OCI-M1 (cell line): ENCODE results near the gene PROSER2.
A peak's percentile ranks its signal among the peaks of the same experiment; 100 is the strongest.

Experiments used
- DNase-seq: peaks from one replicate; lab custom pipeline; 2025; lab: John Stamatoyannopoulos, UW

The PROSER2 gene

DNA sequence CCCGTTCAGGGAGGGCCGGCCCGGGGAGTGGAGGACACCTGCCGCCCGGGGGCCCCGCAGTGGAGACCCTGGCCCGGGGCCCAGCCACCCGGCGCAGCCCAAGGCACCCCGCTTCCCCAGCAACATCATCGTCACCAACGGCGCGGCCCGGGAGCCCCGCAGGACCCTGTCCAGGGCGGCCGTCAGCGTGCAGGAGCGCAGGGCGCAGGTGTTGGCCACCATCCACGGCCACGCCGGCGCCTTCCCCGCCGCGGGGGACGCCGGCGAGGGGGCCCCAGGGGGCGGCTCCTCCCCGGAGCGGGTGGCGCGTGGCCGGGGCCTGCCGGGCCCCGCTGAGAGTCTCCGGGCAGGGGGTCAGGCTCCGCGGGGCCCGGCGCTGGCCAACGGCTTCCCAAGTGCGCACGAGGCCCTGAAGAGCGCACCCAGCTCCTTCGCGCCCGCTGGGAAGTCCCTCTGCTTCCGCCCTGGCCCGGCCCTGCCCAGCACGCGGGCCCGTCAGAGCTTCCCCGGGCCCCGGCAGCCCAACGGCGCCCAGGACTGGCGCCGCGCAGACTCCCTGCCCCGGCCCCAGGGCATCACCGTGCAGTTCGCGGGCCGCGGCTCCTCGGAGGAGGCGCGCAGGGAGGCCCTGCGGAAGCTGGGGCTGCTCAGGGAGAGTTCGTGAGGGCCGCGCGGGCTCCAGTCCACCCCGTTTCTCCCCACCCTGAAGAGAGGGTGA, 46.7 kb downstream of the PROSER2 start:
- no peak for DNase-seq

DNA sequence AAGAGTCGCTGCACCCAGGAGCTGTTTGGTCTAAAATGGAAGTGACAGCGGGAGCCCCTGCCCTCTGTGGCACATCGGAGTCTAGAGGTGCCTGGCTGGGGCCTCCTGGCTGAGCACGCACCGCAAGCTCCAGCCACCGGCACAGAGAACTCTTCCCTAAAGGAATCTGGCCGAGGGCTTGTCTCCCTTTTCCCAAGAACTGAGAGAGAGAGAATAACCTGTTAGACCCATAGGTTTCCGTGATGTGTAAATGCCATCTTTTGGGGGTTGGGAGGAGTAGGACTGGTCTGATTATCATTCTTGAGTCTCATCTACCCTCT, 47.3 kb downstream of the PROSER2 start:
- DNase-seq: no peak

DNA sequence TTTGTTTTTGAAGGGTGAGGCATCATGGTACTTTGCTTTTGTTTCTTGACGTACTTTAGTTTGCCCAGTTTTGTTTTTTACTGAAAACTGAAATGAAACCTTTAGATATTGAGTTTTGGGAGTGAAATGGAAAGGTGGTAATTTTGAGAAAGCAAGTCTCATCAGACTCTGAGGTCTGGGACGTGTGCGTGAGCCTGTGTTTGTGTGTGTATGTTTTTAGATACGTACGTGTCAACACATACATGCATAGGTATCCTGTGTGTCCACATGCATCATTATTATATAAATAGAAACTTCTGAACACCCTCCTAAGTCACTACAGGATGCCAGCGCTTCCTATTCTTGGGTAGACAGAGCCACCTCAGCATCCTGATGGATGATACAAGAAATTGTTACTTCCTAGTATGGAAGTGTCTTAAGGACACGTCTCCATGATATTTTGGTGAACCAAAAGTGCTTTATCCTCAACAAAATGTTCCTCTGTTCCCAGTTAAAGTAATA, 47.8 kb downstream of the PROSER2 start:
- DNase-seq: no peak

- peak; percentile 14 for DNase-seq
These were observed 48.3 kb downstream of the PROSER2 start for GRCh38 chr10:11871466-11871865.

- peak; percentile 99 for DNase-seq
These were observed 51.7 kb downstream of the PROSER2 start for GRCh38 chr10:11874568-11875493.

GRCh38 chr10:11875494-11876281, 52.5 kb downstream of the PROSER2 start:
- DNase-seq: peak; percentile 66

- DNase-seq: peak; percentile 41
These were observed 53.2 kb downstream of the PROSER2 start for GRCh38 chr10:11876324-11876723.

DNA sequence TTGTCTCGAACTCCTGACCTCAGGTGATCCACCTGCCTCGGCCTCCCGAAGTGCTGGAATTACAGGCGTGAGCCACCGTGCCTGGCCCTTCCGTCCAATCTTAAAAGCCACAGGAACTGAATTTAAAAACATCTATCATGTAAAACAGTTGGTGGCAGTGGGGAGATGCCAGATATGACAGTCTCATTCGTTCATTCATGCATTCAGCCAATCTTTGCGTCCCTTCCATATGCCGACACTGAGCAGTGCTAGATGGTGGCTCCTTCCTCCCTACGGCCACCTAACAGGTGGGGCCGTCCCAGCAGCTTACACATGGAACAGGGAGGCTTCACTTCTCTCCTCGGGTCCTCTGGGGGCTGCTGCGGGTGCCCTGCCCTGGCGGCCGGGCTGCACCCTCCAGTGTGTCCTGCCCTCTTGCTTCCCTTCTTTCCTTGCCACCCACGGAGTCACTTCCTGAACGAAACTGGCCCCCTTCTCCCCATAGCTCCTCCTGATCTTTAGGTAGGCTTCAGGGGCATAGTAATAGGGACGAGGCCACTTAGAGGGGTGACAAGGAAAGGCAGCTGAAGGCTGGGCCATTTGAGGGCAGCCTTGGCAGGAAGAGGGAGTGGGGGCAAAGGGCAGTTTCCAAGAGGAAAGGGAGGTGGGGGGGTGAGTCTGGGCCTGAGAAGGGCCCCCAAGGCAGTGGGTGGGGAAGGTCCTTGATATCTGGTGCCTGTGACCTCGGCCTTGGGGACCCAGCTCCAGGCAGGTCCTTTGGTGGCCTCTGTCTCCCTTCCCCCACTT, 53.8 kb downstream of the PROSER2 start:
- DNase-seq: no peak

GRCh38 chr10:11877591-11877905, 54.4 kb downstream of the PROSER2 start:
- DNase-seq: no peak

DNA sequence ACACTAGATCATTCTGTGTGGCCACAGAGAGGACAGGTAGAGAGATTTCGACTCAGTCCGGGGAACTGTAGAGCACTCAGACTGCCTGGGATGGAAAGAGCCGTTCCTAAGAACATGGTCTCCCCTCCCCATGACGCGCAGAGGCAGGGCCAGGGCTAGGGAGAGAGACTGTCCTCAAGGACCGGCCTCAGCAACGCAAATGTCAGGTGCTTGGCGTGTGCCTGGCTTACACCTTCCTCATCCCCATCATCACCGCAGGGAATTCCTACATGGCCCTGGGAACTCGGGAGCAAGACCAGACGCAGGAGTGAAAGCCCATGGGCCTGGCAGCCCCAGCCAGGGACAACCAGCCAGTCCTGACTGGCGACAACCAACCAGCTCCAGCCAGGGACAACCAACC, 55.6 kb downstream of the PROSER2 start:
- no peak for DNase-seq

- no peak for DNase-seq
These were observed 56.4 kb downstream of the PROSER2 start for GRCh38 chr10:11879387-11880094.

DNA sequence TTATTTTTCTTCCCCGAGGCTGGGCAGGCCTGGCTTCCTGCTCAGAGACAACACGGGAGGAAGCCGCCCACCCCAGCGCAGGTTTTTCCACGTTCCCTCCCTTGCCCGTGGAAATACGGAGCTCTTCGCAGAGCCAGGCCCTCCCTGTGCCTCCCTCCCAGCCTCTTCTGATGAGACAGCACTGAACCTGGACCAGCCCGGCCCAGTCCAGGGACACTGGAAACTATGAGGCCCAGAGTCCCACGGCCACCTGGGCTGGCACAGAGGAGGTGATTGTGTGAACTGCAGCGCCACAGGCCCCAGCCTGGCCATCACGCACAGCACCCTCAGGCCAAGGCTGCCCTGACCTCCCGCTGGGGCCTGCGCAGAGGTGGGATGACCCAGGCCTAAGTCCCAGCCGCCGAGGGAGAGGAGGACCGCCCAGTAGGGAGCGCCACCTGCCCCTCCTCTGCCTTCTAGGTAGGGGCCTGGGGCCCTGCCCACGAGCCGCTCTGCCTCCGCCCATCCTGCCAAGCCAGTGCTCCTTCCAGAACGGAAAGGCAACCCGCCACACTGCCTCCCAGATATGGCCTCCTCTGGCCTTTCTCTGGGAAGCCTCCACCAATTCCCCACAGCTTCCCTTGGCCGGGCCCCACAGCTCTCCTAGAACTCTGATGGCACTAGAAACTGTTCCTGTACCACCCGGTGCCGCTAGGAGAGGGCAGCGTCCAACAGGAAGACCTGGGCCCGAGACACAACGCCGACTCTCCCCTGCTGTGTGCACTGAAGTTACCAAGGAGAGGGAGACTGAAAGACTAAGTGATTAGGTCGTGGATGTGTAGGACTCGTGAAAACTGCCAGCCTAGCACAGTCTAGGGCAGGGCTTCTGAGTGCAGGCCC, 57.2 kb downstream of the PROSER2 start:
- DNase-seq: no peak

- no peak for DNase-seq
These were observed 57.9 kb downstream of the PROSER2 start for GRCh38 chr10:11881030-11881476.

GRCh38 chr10:11881477-11882417, 58.6 kb downstream of the PROSER2 start:
- no peak for DNase-seq

DNA sequence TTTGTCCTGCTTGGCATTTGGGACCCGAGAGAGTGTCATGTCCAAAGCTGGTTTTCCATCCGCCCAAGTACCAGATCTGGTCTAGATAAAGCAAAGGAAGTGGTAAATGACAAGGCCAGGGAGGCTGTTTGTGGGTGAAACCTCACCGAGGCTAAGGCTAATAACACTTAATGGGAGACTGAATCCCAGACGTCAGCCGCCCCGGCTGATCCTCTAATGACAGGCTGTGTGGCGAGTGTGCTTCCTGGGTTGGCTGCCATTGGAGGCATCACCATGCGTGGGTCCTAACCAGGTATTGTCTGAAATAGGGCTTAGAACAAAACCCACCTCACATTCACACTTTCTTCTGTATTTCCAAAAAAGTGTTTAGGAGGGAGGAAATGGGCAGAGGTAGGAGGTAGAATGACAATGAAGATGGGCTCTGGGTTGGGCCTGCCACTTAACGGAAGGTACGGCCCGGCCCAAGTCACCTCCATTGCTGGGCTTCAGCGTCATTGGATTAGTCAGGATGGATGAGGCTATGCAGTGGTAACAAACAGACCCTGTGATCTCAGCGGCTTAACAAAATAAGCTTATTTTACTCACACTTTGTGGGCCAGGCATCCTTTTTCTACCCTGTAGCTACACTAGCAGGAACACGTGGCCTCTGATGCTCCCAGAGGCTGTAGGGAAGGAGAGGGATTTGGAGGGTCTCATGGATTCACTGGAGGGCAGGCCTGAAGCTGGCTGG, 59.7 kb downstream of the PROSER2 start:
- DNase-seq: no peak

DNA sequence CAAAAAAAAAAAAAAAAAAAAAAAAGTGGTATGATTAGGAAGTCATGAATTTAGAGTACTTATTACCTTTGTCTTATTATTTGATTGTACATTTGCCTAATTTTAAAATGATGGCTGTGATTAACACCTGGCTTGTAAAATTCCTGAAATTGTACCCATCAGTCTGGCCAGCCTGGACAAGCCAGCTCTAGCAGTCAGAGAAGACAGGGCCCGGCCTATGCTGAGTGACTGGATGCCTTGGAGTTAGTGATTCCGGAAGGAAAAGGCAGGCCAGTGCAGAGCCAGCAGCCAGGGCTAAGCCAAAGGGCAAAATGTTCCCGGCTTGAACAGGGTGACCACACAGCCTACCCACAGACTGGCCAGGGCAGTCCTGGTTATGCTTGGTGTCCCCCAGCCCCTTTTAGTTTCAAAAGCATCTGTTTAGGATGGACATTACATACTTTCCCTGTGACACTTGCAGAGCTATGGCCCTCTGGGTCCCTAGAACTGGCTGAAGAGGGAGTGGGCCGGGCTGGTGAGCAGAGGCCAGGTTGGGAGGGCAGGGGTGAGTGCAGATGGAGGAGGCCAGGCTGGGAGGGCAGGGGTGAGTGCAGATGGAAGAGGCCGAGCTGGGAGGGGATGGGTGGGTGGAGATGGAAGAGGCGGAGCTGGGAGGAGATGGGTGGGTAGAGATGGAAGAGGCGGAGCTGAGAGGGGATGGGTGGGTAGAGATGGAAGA, 61.7 kb downstream of the PROSER2 start:
- no peak for DNase-seq

DNA sequence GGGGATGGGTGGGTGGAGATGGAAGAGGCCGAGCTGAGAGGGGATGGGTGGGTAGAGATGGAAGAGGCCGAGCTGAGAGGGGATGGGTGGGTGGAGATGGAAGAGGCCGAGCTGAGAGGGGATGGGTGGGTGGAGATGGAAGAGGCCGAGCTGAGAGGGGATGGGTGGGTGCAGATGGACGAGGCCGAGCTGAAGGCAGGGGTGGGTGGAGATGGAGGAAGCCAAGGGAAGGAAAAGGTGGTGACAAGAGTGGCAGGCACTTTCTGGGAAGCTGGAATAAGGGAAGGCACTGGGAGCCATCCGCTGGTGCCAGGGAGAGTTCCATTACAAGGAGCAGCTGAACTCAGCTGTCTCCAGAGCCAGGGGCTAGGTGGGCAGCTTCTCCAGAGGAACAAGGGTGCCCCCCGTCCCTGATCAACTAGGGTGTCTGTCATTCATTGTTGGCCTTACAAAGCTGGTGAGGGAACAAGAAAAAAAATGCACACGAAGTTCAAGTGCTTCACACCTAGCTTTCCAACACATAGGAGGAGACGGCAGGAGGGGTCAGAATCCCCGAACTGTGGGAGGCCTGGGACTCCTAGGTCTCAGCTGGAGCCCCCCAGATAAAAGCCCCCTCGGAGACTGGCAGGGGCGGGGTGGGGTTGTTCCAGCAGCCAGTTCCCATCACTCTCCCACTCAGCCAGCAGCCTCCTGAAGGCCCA, 62.4 kb downstream of the PROSER2 start:
- DNase-seq: no peak
